AML-193 (cell line): ENCODE results near the gene SIVA1.

ENCODE experiments used
- DNase-seq, 2 experiments: peaks; one replicate each; lab custom pipeline; 2025; lab: John Stamatoyannopoulos, UW

Gene SIVA1

GRCh38 chr14:104784846-104785707 is 32.1 kb downstream of the SIVA1 start:
- DNase-seq = no peak

GRCh38 chr14:104785708-104786080 is 32.7 kb downstream of the SIVA1 start:
- no peak for DNase-seq

GRCh38 chr14:104786091-104786586 is 33.2 kb downstream of the SIVA1 start:
- DNase-seq = peak; percentile 36 to 41

GRCh38 chr14:104786726-104787675 is 34.1 kb downstream of the SIVA1 start:
- no peak for DNase-seq

- peak; percentile 32 to 53 for DNase-seq
These were observed 34.8 kb downstream of the SIVA1 start for GRCh38 chr14:104787736-104788135.

- no peak for DNase-seq
These were observed 35.3 kb downstream of the SIVA1 start for GRCh38 chr14:104788161-104788818.

- no peak for DNase-seq
These were observed 36.1 kb downstream of the SIVA1 start for GRCh38 chr14:104788873-104789663.

- DNase-seq = no peak
These were observed 37.1 kb downstream of the SIVA1 start for GRCh38 chr14:104789752-104790743.

- DNase-seq = no peak
These were observed 38.5 kb downstream of the SIVA1 start for GRCh38 chr14:104791425-104791824.

- no peak for DNase-seq
These were observed 39.3 kb downstream of the SIVA1 start for GRCh38 chr14:104792101-104792884.

- peak in 1 of 2 experiments; percentile 25 for DNase-seq
These were observed 40.2 kb downstream of the SIVA1 start for GRCh38 chr14:104792945-104793702.

GRCh38 chr14:104793703-104793959 is 40.7 kb downstream of the SIVA1 start:
- DNase-seq = no peak

GRCh38 chr14:104794099-104794498 is 41.2 kb downstream of the SIVA1 start:
- DNase-seq = peak; percentile 17 to 18

- DNase-seq = peak in 1 of 2 experiments; percentile 19
These were observed 41.7 kb downstream of the SIVA1 start for GRCh38 chr14:104794631-104794992.

GRCh38 chr14:104794993-104795780 is 42.2 kb downstream of the SIVA1 start, which contains the start of gene AKT1:
Gene AKT1 (minus strand): TSS chr14:104795748. CDS start chr14:104792643, 3,105 bp downstream.
- DNase-seq = no peak

- peak in 1 of 2 experiments; percentile 24 for DNase-seq
These were observed 43.1 kb downstream of the SIVA1 start for GRCh38 chr14:104795781-104796686.

- DNase-seq = no peak
These were observed 43.7 kb downstream of the SIVA1 start for GRCh38 chr14:104796687-104797081.
